H9 (cell line): ENCODE results near the gene GSG1L. TPM values are rescaled to one million over a fixed set of nuclear protein-coding genes. Genes with fewer than 3 reads are reported as not detected.

Experiments
- DNase-seq: peaks from one replicate; pipeline ENCODE4 v3.0.0-alpha.2; 2017
- H2AFZ ChIP-seq: one replicate; pipeline ENCODE4 v1.6.1; 2013; ENCODE audit warnings: mild to moderate bottlenecking, low read length, control low read depth, moderate library complexity
- H2AK5ac ChIP-seq: 2 replicates; pipeline ENCODE4 v1.6.1; 2013; ENCODE audit warnings: low read length, control low read depth, mixed read lengths; ENCODE audit not compliant: insufficient read length
- H2BK120ac ChIP-seq: one replicate; pipeline ENCODE4 v1.6.1; 2013; ENCODE audit warnings: low read depth, mild to moderate bottlenecking, low read length, control low read depth, inconsistent platforms; ENCODE audit not compliant: poor library complexity, severe bottlenecking
- H2BK12ac ChIP-seq: 2 replicates; pipeline ENCODE4 v1.6.1; 2013; ENCODE audit warnings: low read length, control low read depth, mixed read lengths, low read depth; ENCODE audit not compliant: insufficient read length
- H2BK15ac ChIP-seq: 2 replicates; pipeline ENCODE4 v1.6.1; 2013; ENCODE audit warnings: low read depth, low read length, control low read depth
- H2BK20ac ChIP-seq: one replicate; pipeline ENCODE4 v1.6.1; 2013; ENCODE audit warnings: low read depth, mild to moderate bottlenecking, low read length, control low read depth, inconsistent platforms; ENCODE audit not compliant: poor library complexity, severe bottlenecking
- H2BK5ac ChIP-seq: 2 replicates; pipeline ENCODE4 v1.6.1; 2013; ENCODE audit warnings: low read length, control low read depth, mixed read lengths; ENCODE audit not compliant: insufficient read length
- H3K14ac ChIP-seq: 2 replicates; pipeline ENCODE4 v1.6.1; 2013; ENCODE audit warnings: low read length, control low read depth; ENCODE audit not compliant: insufficient read depth
- H3K18ac ChIP-seq: 2 replicates; pipeline ENCODE4 v1.6.1; 2013; ENCODE audit warnings: low read depth, mild to moderate bottlenecking, mixed read lengths, low read length, control low read depth; ENCODE audit not compliant: insufficient read length
- H3K23ac ChIP-seq: 2 replicates; pipeline ENCODE4 v1.6.1; 2013; ENCODE audit warnings: low read length, control low read depth, mixed read lengths, low read depth; ENCODE audit not compliant: insufficient read length
- H3K23me2 ChIP-seq: 2 replicates; pipeline ENCODE4 v1.6.1; 2013; ENCODE audit warnings: low read depth, mild to moderate bottlenecking, mixed read lengths, low read length, control low read depth; ENCODE audit not compliant: insufficient read length, poor library complexity, severe bottlenecking
- H3K27ac ChIP-seq: 2 replicates; pipeline ENCODE4 v1.5.1; 2013; ENCODE audit warnings: low read length, control low read depth, mixed read lengths, low read depth; ENCODE audit not compliant: insufficient read length
- H3K27me3 ChIP-seq: 2 replicates; pipeline ENCODE4 v1.6.1; 2013; ENCODE audit warnings: low read length, control low read depth, inconsistent platforms; ENCODE audit not compliant: insufficient read depth
- H3K4ac ChIP-seq: 2 replicates; pipeline ENCODE4 v1.6.1; 2013; ENCODE audit warnings: low read depth, mild to moderate bottlenecking, control low read depth, inconsistent platforms, low read length, moderate library complexity
- H3K4me1 ChIP-seq: 2 replicates; pipeline ENCODE4 v1.6.1; 2013; ENCODE audit warnings: low read length, control low read depth, inconsistent platforms; ENCODE audit not compliant: insufficient read depth
- H3K4me2 ChIP-seq: 2 replicates; pipeline ENCODE4 v1.6.1; 2013; ENCODE audit warnings: low read length, control low read depth, mixed read lengths; ENCODE audit not compliant: insufficient read length, insufficient read depth
- H3K56ac ChIP-seq: 2 replicates; pipeline ENCODE4 v1.6.1; 2013; ENCODE audit warnings: low read depth, mild to moderate bottlenecking, mixed read lengths, low read length, control low read depth; ENCODE audit not compliant: insufficient read length
- H3K79me1 ChIP-seq: 2 replicates; pipeline ENCODE4 v1.6.1; 2013; ENCODE audit warnings: low read depth, mild to moderate bottlenecking, moderate library complexity, low read length, control low read depth, inconsistent platforms; ENCODE audit not compliant: insufficient read depth, poor library complexity, severe bottlenecking
- H3K79me2 ChIP-seq: 2 replicates; pipeline ENCODE4 v1.6.1; 2013; ENCODE audit warnings: low read length, control low read depth, inconsistent platforms; ENCODE audit not compliant: insufficient read depth
- H3K9ac ChIP-seq: 2 replicates; pipeline ENCODE4 v1.6.1; 2013; ENCODE audit warnings: low read length, control low read depth, mixed read lengths; ENCODE audit not compliant: insufficient read length; ENCODE audit errors: extremely low read depth
- H3K9me3 ChIP-seq: one replicate; pipeline ENCODE4 v1.6.1; 2013; ENCODE audit warnings: low read depth, low read length, inconsistent platforms; ENCODE audit not compliant: control insufficient read depth
- H3T11ph ChIP-seq: one replicate; pipeline ENCODE4 v1.6.1; 2013; ENCODE audit warnings: mild to moderate bottlenecking, low read length, control low read depth, inconsistent platforms
- H4K20me1 ChIP-seq: one replicate; pipeline ENCODE4 v1.6.1; 2013; ENCODE audit not compliant: control insufficient read depth, insufficient read length, insufficient read depth
- H4K5ac ChIP-seq: 2 replicates; pipeline ENCODE4 v1.6.1; 2013; ENCODE audit warnings: low read depth, mild to moderate bottlenecking, mixed read lengths, low read length, control low read depth; ENCODE audit not compliant: insufficient read length
- H4K8ac ChIP-seq: replicated peaks from 2 replicates; pipeline ENCODE4 v1.6.1; 2013; ENCODE audit warnings: low read length, control low read depth, mixed read lengths, low read depth; ENCODE audit not compliant: insufficient read length
- H4K91ac ChIP-seq: 2 replicates; pipeline ENCODE4 v1.6.1; 2013; ENCODE audit warnings: low read depth, mild to moderate bottlenecking, moderate library complexity, mixed read lengths, low read length, control low read depth; ENCODE audit not compliant: insufficient read length
- H3K27ac Mint-ChIP-seq, 3 experiments: 2 replicates in 2 of 3; 3 replicates in 1 of 3; pipeline ENCODE4 v1.8.0; 2020 to 2021; ENCODE audit warnings: mixed read lengths in 3 of 3, mild to moderate bottlenecking in 1 of 3, moderate library complexity in 1 of 3
- H3K27me3 Mint-ChIP-seq: 2 replicates; pipeline ENCODE4 v1.8.0; 2021; ENCODE audit warnings: low read depth, mild to moderate bottlenecking, moderate library complexity, mixed read lengths
- H3K36me3 Mint-ChIP-seq, 3 experiments: 2 replicates in 2 of 3; 3 replicates in 1 of 3; pipeline ENCODE4 v1.8.0; 2020 to 2021; ENCODE audit warnings: low read depth in 3 of 3, mixed read lengths in 3 of 3; ENCODE audit not compliant: insufficient read depth in 1 of 3
- H3K4me1 Mint-ChIP-seq, 2 experiments: 2 replicates each; pipeline ENCODE4 v1.8.0; 2020; ENCODE audit warnings: mixed read lengths in 2 of 2
- H3K4me3 Mint-ChIP-seq, 2 experiments: 2 replicates in 1 of 2; 3 replicates in 1 of 2; pipeline ENCODE4 v1.8.0; 2020 to 2021; ENCODE audit warnings: mild to moderate bottlenecking in 2 of 2, mixed read lengths in 2 of 2, moderate library complexity in 1 of 2
- H3K9me3 Mint-ChIP-seq, 2 experiments: 2 replicates in 1 of 2; 3 replicates in 1 of 2; pipeline ENCODE4 v1.8.0; 2020; ENCODE audit warnings: mild to moderate bottlenecking in 2 of 2, mixed read lengths in 2 of 2, moderate library complexity in 1 of 2
- CTCF ChIP-seq: fragments of 200-600 bp; sonication (generic); conservative IDR thresholded peaks from 3 replicates; pipeline ENCODE4 v1.8.0; 2021; ENCODE audit warnings: antibody characterized with exemption, mild to moderate bottlenecking
- WGBS: extraction: QIAGEN DNeasy Blood & Tissue Kit; methylation state at CpG from one replicate; pipeline ENCODE4 v1.1.7; 2013; ENCODE audit warnings: missing lambda C conversion rate, low lambda C conversion rate, mixed read lengths; ENCODE audit not compliant: insufficient read length; ENCODE audit errors: extremely low coverage; 5-methylcytosine and 5-hydroxymethylcytosine counted together
- total RNA-seq: library from RNA; stranded (reverse); gene quantifications from 2 replicates; pipeline ENCODE4 v1.2.1, GENCODE V29; 2021

GSG1L gene
- total RNA-seq, 1 experiment from 2014 or later, result 0.35 TPM

GRCh38 chr16:27951489-27952120 lies 111.9 kb downstream of the GSG1L start:
- H3K56ac ChIP-seq, result no peak overlapping the region
- no peak overlapping the region for H2BK20ac ChIP-seq
- H3K9ac ChIP-seq, result no peak overlapping the region
- H3K79me1 ChIP-seq, result no peaks in the 10 kb centered on the region
- no peak overlapping the region for H2BK5ac ChIP-seq
- H2BK12ac ChIP-seq, result no peak overlapping the region
- no peak overlapping the region for H4K5ac ChIP-seq
- Mint-ChIP-seq H3K4me1 (no peaks in the 10 kb centered on the region), H3K36me3 (no peaks in the 10 kb centered on the region), H3K27ac (no peak overlapping the region), H3K9me3 (peaks cover 11 to 12% of the 10 kb centered on the region in 2 experiments), H3K27me3 (peaks cover 31% of the 10 kb centered on the region), H3K4me3 (no peak overlapping the region)
- no peak overlapping the region for H4K91ac ChIP-seq
- H3K18ac ChIP-seq, result no peak overlapping the region
- no peak overlapping the region for H3K4me2 ChIP-seq
- no peak overlapping the region for H3T11ph ChIP-seq
- no peaks in the 10 kb centered on the region for H4K20me1 ChIP-seq
- no peak overlapping the region for H2AFZ ChIP-seq
- H3K27ac ChIP-seq, result no peak overlapping the region
- no peak overlapping the region for H3K4ac ChIP-seq
- no peak for TF ChIP-seq CTCF
- H3K9me3 ChIP-seq, result no peaks in the 10 kb centered on the region
- no CpG with 5 or more reads among the region's 7 CpGs for WGBS
- H3K4me1 ChIP-seq, result no peaks in the 10 kb centered on the region
- no peaks in the 10 kb centered on the region for H3K79me2 ChIP-seq
- H2AK5ac ChIP-seq, result no peak overlapping the region
- H3K27me3 ChIP-seq, result no peaks in the 10 kb centered on the region
- no peak overlapping the region for H3K14ac ChIP-seq
- no peaks in the 10 kb centered on the region for H3K23me2 ChIP-seq
- H2BK15ac ChIP-seq, result no peak overlapping the region
- no peak overlapping the region for H4K8ac ChIP-seq
- H2BK120ac ChIP-seq, result no peak overlapping the region
- no peak overlapping the region for H3K23ac ChIP-seq
- DNase-seq, result no peak
